Adrenal gland (tissue), 5 donors: ENCODE data around the gene STK32A.

Experiments used
- CTCF ChIP-seq, 6 experiments: fragments of 450-650 bp in 4 of 6; fragments of 200-600 bp in 2 of 6; sonication (generic) in 1 of 6; IDR thresholded peaks; 1 replicate in 5 of 6; 2 replicates in 1 of 6; pipeline versions ENCODE4 v1.5.1 to v1.8.0; 2016 to 2021; ENCODE audit warnings: antibody characterized with exemption in 6 of 6, mild to moderate bottlenecking in 2 of 6, moderate library complexity in 1 of 6
- POLR2A ChIP-seq, 2 donors: fragments of 450-650 bp; IDR thresholded peaks; one replicate each; pipeline ENCODE4 v1.6.1; 2017; ENCODE audit warnings: antibody characterized with exemption in 2 of 2, mild to moderate bottlenecking in 2 of 2, moderate library complexity in 1 of 2
- donor health status: DM: no; HTN: no; CAD: no.

GRCh38 chr5:147393874-147394672, 159.2 kb downstream of the STK32A start:
- TF ChIP-seq CTCF (IDR thresholded peaks at IDR 0.05) (no peak), POLR2A (IDR thresholded peaks at IDR 0.05) (no peak)
